ENCODE results near the gene DHPS.
A peak's percentile ranks its signal among the peaks of the same experiment; 100 is the strongest.
"Not testable (repeated sequence)": the region's sequence is repeated elsewhere in the genome, so short reads cannot be mapped to it uniquely, and the experiment has no call there.

The DHPS gene

GRCh38 chr19:12646551-12646950 is 35.1 kb downstream of the DHPS start:
- no peak for DNase-seq (ENCODE audit: low spot score)

GRCh38 chr19:12643716-12644115 is 38.0 kb downstream of the DHPS start:
- not testable (repeated sequence) for DNase-seq (ENCODE audit: low spot score)

GRCh38 chr19:12642506-12642905 is 39.2 kb downstream of the DHPS start:
- DNase-seq (ENCODE audit: low spot score), result no peak

GRCh38 chr19:12641456-12641855 is 40.2 kb downstream of the DHPS start:
- DNase-seq (ENCODE audit: low spot score), result no peak

- DNase-seq (ENCODE audit: low spot score), result peak; percentile 63
Measured at GRCh38 chr19:12639901-12640613, 41.6 kb downstream of the DHPS start.

- no peak for DNase-seq (ENCODE audit: low spot score)
Measured at GRCh38 chr19:12638611-12639182, 43.0 kb downstream of the DHPS start.

GRCh38 chr19:12636631-12637030 is 45.0 kb downstream of the DHPS start:
- no peak for DNase-seq (ENCODE audit: low spot score)

GRCh38 chr19:12629215-12629614 is 52.5 kb downstream of the DHPS start:
- no peak for DNase-seq (ENCODE audit: low spot score)

GRCh38 chr19:12628040-12629022 is 53.3 kb downstream of the DHPS start:
- DNase-seq (ENCODE audit: low spot score), result no peak

GRCh38 chr19:12626958-12627357 is 54.7 kb downstream of the DHPS start:
- no peak for DNase-seq (ENCODE audit: low spot score)

Data from kidney capillary endothelial cell (primary cell).